ENCODE data around the gene OTOP1. TPM values are rescaled to one million over a fixed set of nuclear protein-coding genes. Genes with fewer than 3 reads are reported as not detected.

OTOP1 gene
- total RNA-seq, 4 donors from 2014 or later, result not detected

DNA sequence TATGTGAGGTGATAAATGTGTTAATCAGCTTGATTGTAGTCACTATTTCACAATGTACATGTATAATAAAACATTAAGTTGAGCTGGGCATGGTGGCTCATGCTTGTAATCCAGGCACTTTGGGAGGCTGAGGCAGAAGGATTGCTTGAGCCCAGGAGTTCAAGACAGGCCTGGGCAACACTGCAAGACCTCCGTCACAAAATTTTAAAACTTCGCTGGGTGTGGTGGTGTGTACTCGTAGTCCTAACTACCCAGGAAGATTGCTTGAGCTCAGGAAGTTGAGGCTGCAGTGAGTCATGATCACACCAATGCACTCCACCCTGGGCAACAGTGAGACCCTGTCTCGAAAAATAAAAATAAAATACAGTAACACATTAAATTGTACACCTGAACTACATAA is 43.1 kb upstream of the OTOP1 start:
- no peak for DNase-seq (ENCODE audit: low spot score in 2 of 2)
- Histone ChIP-seq H3K9me3 (no peaks in the 10 kb centered on the region), H3K27me3 (no peaks in the 10 kb centered on the region), H3K4me3 (no peak overlapping the region), H3K36me3 (peaks cover 0 to 77% (median 13%) of the 10 kb centered on the region in 3 donors), H3K4me1 (no peaks in the 10 kb centered on the region), H3K27ac (peak overlapping the region in 1 of 4 donors; percentile 34)
- WGBS, 2 donors, result 78 to 83% methylated on average over 4 of the region's 4 CpGs
- TF ChIP-seq EP300 (IDR thresholded peaks at IDR 0.05) (no peak), POLR2A (IDR thresholded peaks at IDR 0.05) (no peak)
- TF ChIP-seq, protein P1, sequence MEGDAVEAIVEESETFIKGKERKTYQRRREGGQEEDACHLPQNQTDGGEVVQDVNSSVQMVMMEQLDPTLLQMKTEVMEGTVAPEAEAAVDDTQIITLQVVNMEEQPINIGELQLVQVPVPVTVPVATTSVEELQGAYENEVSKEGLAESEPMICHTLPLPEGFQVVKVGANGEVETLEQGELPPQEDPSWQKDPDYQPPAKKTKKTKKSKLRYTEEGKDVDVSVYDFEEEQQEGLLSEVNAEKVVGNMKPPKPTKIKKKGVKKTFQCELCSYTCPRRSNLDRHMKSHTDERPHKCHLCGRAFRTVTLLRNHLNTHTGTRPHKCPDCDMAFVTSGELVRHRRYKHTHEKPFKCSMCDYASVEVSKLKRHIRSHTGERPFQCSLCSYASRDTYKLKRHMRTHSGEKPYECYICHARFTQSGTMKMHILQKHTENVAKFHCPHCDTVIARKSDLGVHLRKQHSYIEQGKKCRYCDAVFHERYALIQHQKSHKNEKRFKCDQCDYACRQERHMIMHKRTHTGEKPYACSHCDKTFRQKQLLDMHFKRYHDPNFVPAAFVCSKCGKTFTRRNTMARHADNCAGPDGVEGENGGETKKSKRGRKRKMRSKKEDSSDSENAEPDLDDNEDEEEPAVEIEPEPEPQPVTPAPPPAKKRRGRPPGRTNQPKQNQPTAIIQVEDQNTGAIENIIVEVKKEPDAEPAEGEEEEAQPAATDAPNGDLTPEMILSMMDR (IDR thresholded peaks at IDR 0.05), result no peak

DNA sequence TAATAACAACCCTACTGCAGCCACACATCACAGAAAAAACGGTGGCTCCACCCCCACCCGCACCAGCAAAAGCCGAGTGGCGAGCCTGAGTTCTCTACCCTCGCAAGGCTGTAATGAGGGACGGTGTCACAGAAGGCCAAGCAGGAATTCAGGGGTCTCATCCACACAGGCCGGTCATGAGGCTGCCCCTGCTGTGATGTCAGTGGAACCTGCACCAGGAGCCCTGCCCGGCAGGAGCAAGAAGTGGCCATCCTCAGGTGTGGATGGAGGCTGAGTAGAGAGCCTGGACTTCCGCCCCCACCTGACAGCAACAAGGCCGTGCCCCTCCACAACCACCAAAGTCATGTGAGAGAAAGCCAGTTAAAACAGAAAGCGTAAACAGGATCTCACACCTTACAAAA is 42.6 kb upstream of the OTOP1 start:
- no peak overlapping the region for H3K4me3 ChIP-seq
- WGBS, 2 donors, result 87 to 93% methylated on average over 11 of the region's 11 CpGs
- TF ChIP-seq, protein P1 (IDR thresholded peaks at IDR 0.05), result no peak
- TF ChIP-seq EP300 (IDR thresholded peaks at IDR 0.05), result no peak
- no peak for TF ChIP-seq POLR2A (IDR thresholded peaks at IDR 0.05)
- no peaks in the 10 kb centered on the region for H3K9me3 ChIP-seq
- no peak for DNase-seq (ENCODE audit: low spot score in 2 of 2)
- H3K27ac ChIP-seq, result peak overlapping the region in 1 of 4 donors; percentile 20
- peaks cover 0 to 72% (median 11%) of the 10 kb centered on the region in 3 donors for H3K36me3 ChIP-seq
- H3K27me3 ChIP-seq, result no peaks in the 10 kb centered on the region
- H3K4me1 ChIP-seq, result no peaks in the 10 kb centered on the region

DNA sequence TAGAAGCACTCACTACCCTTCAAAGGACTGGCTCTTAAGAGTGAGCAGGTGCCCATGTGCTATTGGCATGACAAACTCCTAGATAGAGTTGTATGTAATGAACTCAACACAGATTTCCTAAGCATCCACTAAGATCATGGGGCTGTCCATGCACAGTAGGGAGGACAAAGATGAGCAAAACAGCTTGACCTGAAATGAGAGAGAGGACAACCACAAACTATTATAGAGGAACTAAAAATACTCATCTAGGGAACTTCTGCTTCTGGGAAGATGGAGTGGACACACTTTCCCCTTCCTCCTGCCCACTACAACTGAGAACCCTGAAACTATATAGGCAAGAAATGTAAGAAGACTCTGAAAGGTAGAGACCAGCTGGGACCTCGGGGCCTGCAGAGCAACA is 42.0 kb upstream of the OTOP1 start:
- no peaks in the 10 kb centered on the region for H3K4me1 ChIP-seq

DNA sequence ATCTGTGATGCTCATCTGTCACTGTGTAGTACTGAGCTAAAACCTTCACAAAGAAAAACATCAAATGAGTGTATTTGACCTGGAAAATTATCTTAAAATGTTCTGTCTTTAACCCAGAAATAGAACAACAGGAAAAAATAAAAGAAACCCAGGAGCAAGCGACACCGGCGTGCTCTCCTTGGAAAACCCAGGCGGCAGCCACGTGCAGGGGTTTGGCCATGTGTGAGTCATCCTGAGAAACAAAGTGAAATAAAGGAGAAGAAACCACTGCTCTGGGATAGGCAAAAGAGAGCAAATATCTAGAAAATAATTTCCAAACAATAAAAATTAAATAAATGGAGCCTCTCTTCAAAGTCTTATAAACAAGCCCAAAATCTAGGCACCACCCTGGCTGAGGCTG is 41.3 kb upstream of the OTOP1 start:
- 81 to 85% methylated on average over 5 of the region's 5 CpGs for WGBS, 2 donors
- Histone ChIP-seq H3K4me3 (no peak overlapping the region), H3K9me3 (no peaks in the 10 kb centered on the region), H3K27ac (no peak overlapping the region), H3K4me1 (no peaks in the 10 kb centered on the region), H3K27me3 (no peaks in the 10 kb centered on the region), H3K36me3 (peaks cover 0 to 58% (median 0%) of the 10 kb centered on the region in 3 donors)
- TF ChIP-seq, protein P1 (IDR thresholded peaks at IDR 0.05), result no peak
- TF ChIP-seq POLR2A (IDR thresholded peaks at IDR 0.05) (no peak), EP300 (IDR thresholded peaks at IDR 0.05) (no peak)
- DNase-seq (ENCODE audit: low spot score in 2 of 2), result no peak

More for the DNA sequence above, 42.0 kb upstream of the OTOP1 start:
- Histone ChIP-seq H3K27ac (no peak overlapping the region), H3K36me3 (peaks cover 0 to 66% (median 6%) of the 10 kb centered on the region in 3 donors), H3K4me3 (no peak overlapping the region), H3K27me3 (no peaks in the 10 kb centered on the region), H3K9me3 (no peaks in the 10 kb centered on the region)
- no peak for DNase-seq (ENCODE audit: low spot score in 2 of 2)
- WGBS, 2 donors, result 91 to 95% methylated on average over 1 of the region's 1 CpG
- TF ChIP-seq POLR2A (IDR thresholded peaks at IDR 0.05) (no peak), EP300 (IDR thresholded peaks at IDR 0.05) (no peak)
- TF ChIP-seq, protein P1 (IDR thresholded peaks at IDR 0.05), result no peak

DNA sequence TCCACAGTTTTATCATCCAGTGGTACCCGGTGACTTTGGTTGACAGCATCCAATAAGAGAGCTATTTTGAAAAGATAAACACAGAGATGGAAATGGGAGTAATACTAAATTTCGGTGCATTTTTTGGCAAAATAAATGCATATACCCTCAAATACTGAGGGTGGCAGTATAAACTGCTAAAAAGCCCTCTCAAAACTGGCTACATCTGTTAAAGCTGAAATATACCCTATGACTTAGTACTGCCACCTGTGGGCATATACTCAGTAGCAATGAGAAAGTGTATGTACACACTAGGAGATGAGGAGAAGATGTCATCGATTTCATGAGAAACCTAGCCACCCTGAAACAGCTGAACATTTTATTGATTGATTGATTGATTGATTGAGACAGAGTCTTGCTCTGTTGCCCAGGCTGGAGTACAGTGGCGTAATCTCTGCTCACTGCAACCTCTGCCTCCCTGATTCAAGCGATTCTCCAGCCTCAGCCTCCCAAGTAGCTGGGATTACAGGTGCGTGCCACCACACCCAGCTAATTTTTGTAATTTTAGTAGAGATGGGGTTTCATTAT is 33.5 kb upstream of the OTOP1 start:
- Histone ChIP-seq H3K4me1 (peaks cover 0 to 12% (median 4%) of the 10 kb centered on the region in 4 donors), H3K27ac (peak overlapping the region in 2 of 4 donors; percentile 65 to 70), H3K4me3 (no peak overlapping the region), H3K36me3 (no peaks in the 10 kb centered on the region), H3K27me3 (no peaks in the 10 kb centered on the region), H3K9me3 (no peaks in the 10 kb centered on the region)
- no peak for TF ChIP-seq EP300 (IDR thresholded peaks at IDR 0.05)
- TF ChIP-seq, protein P1 (IDR thresholded peaks at IDR 0.05), result peak in 3 of 5 experiments; percentile 6 to 35 (median 33)
- WGBS, 2 donors, result 53 to 56% methylated on average over 6 of the region's 6 CpGs
- no peak for DNase-seq (ENCODE audit: low spot score in 2 of 2)
